ENCODE results near the gene CDKN1A.
A peak's percentile ranks its signal among the peaks of the same experiment; 100 is the strongest.

CDKN1A gene

DNA sequence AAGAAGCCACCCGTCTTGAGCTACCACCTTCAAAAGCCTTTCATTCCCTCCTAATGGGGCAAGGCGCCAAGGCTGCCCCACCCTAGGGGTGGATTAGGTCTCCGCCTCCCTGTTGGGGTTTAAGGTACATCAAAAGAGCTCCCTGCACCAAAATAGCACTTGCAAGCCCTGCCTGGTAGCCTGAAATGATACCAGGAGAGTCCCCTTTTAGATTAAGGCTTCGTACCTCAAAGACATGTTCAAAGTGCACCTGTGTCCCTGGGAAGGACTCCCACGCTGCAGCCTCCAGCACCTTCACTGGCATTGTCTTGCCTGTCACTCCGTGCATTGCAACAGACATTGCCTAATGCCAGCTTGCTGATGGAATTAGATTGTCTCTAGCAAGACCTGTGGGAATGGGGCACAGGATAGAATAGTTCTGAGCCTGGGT is 15.7 kb upstream of the CDKN1A start:
- DNase-seq (ENCODE audit: low spot score in 2 of 2): no peak
- H3K4me1 ChIP-seq: peaks cover 13% of the 10 kb centered on the region
- no peak overlapping the region for H3K4me3 ChIP-seq
- no peaks in the 10 kb centered on the region for H3K9me3 ChIP-seq
- in situ Hi-C loops (cut with MboI; ENCODE audit: low sequenced_read_pairs): no loop called here
- H3K27me3 ChIP-seq (ENCODE audit: low read depth): no peaks in the 10 kb centered on the region
- no peaks in the 10 kb centered on the region for H3K36me3 ChIP-seq (replicated peaks)

DNA sequence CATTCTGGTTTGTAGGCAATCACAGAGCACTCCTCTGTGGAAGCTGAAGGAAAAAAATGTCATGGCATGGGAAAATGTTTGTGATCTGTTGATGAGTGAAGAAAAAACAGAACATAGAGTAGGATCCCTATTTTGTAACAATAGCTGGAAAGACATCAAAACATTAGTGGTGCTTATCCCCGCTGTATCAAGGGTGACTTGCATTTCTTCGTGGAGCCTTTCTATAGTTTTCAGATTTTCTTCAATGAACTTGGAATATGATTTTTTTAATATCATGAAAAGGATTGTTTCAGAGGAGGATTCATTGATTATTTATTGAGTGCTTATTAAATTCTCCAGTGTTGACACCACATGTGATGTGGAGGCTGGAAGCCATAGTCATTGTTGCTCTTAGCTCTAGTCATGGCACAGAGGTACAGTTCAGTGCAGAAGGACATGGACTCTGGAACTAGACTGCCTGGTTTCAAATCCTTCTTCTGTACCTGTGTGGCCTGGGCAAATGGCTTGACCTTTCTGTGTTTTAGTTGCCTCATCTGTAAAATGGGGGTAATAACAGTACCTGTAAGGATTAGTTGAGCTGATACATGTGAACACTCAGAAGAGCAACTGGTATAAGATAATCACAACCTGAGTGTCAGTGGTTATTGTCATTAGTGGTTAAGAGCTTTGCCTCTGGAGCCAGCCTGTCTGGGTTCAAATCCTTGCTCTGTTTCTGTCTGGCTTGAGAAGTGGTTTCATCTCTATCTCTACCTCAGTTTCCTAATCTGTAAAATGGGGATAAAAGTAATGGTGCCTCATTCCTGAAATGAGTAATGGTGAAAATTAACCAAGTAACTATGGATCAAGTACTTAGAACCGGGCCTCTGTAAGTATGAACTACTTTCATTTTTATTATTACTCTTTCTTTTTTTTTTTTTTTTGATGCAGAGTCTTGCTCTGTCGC is 14.7 kb upstream of the CDKN1A start:
- in situ Hi-C loops (cut with MboI; ENCODE audit: low sequenced_read_pairs): no loop called here
- H3K4me1 ChIP-seq: peaks cover 13% of the 10 kb centered on the region
- no peaks in the 10 kb centered on the region for H3K9me3 ChIP-seq
- DNase-seq (ENCODE audit: low spot score in 2 of 2): no peak
- H3K4me3 ChIP-seq: no peak overlapping the region
- no peaks in the 10 kb centered on the region for H3K36me3 ChIP-seq (replicated peaks)
- H3K27me3 ChIP-seq (ENCODE audit: low read depth): no peaks in the 10 kb centered on the region

DNA sequence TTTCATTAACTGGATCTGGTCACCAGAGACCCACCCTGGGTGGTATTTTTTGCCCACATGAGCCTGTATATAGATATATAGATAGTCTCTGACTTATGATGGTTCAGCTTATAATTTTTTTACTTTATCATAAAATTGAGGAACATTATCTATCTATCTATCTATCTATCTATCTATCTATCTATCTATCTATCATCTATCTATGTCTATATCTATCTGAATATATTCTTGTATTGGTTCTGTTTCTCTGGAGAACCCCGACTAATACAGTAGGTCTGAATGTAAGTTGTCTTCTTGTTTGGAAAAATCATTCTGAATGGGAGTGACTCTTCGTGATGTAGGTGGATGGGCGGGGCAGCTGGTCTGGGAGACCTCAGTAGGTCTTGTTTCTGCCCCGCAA is 13.3 kb upstream of the CDKN1A start:
- Histone ChIP-seq H3K36me3 (replicated peaks) (no peaks in the 10 kb centered on the region), H3K9me3 (no peaks in the 10 kb centered on the region), H3K4me3 (no peak overlapping the region), H3K4me1 (peaks cover 13% of the 10 kb centered on the region), H3K27me3 (ENCODE audit: low read depth) (no peaks in the 10 kb centered on the region)
- in situ Hi-C loops (cut with MboI; ENCODE audit: low sequenced_read_pairs): no loop called here
- DNase-seq (ENCODE audit: low spot score in 2 of 2): no peak

DNA sequence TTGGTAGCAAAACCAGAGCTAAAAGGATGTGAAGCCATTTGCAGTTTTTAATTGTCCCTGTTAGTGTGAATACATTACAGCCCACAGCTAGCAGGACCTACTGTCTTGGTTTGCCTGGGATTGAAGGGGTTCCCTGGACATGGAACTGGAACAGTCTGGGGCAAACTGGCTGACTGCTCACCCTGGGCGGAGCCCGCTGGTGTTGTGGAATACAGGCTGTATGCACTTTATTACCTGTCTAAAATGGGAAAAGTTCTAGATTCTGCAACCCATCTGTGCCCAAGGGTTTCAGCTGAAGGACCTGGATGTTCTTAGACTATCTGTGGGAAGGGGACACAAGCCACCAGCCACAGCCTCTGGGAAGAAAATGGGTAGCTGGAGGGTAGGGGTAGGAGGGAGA is 12.2 kb upstream of the CDKN1A start:
- DNase-seq (ENCODE audit: low spot score in 2 of 2): no peak
- Histone ChIP-seq H3K4me1 (peaks cover 13% of the 10 kb centered on the region), H3K9me3 (no peaks in the 10 kb centered on the region), H3K27me3 (ENCODE audit: low read depth) (no peaks in the 10 kb centered on the region), H3K4me3 (no peak overlapping the region), H3K36me3 (replicated peaks) (no peaks in the 10 kb centered on the region)
- in situ Hi-C loops (cut with MboI; ENCODE audit: low sequenced_read_pairs): no loop called here

DNA sequence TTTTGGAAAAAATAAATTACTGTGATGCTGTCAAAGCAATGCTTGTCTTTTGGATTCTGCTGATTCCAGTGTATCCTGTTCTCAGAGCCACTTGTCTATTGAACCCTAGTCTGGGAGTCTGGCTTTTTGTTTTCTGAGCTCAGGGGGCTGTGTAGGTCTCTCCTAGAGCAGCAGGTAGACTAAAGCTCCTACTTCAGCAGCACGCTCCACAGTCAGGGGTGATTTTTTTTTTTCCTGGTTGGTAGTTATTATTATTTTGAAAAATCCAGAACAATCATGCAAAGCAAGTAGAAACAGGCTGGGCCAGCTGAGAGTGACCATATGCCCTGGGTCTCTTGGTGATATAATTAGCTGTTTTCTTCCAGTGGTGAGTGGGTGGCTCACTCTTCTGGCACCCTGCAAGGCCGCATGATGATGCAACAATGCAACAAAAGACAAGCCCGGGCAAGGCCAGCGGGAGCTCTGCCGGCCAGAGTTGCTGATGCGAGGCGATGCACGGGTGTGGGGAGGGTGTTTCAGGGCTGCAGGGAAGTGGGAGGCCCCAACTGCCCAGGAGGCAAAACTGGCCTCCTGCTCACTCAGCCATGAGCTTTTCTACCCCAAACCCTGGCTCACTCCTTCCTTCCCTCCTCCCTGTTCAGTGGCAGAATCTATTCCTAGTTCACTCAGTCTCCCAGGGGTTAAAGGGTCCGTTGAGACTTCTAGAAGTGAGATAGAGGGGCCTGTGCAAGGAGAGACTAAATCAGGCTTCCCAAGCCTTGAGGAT is 11.5 kb upstream of the CDKN1A start:
- H3K27me3 ChIP-seq (ENCODE audit: low read depth): no peaks in the 10 kb centered on the region
- in situ Hi-C loops (cut with MboI; ENCODE audit: low sequenced_read_pairs): no loop called here
- H3K9me3 ChIP-seq: no peaks in the 10 kb centered on the region
- no peak overlapping the region for H3K4me3 ChIP-seq
- peak; percentile 80 to 90 for DNase-seq (ENCODE audit: low spot score in 2 of 2)
- H3K36me3 ChIP-seq (replicated peaks): no peaks in the 10 kb centered on the region
- H3K4me1 ChIP-seq: peaks cover 13% of the 10 kb centered on the region

DNA sequence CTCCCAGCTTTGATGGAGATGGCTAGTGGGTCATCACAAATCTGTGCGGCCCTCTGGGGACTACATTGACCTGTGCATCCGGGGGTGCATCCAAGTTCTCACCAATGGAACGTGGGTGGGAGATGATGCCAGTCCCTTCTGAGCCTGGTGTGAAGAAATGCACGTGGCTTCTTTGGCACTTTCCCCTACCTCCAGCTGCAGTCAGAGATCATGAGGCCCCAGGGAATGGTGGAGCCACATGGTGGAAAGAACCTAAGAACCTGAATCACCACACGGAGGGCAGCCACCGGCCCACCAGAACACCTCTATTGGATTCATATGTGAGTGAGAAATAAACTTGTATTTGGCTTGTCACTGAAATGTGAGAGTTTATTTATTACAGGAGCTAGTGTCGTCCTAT is 9.9 kb upstream of the CDKN1A start:
- no peak for DNase-seq (ENCODE audit: low spot score in 2 of 2)
- Histone ChIP-seq H3K9me3 (no peaks in the 10 kb centered on the region), H3K27me3 (ENCODE audit: low read depth) (no peaks in the 10 kb centered on the region), H3K36me3 (replicated peaks) (no peaks in the 10 kb centered on the region), H3K4me3 (no peak overlapping the region), H3K4me1 (peaks cover 13% of the 10 kb centered on the region)
- in situ Hi-C loops (cut with MboI; ENCODE audit: low sequenced_read_pairs): no loop called here

DNA sequence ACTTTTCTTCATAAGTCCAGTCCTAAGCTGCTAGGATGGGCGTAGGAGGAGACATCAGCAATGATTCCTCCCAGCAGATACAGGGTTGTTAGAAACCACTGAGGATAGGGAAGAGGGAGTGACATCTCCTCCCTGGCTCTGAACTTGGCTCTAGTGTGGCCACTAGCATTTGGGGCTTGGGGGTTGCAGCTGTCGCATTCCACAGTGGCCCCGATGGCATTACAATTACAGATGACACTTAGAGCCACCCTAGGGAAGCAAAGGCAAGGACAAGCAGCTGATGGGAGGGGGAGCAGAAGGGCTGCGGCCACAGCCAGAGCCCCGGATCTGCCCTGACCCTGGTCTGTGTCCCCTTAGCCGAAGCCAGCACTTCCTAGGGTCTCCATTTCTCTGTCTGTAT is 9.5 kb upstream of the CDKN1A start:
- Histone ChIP-seq H3K9me3 (no peaks in the 10 kb centered on the region), H3K4me3 (no peak overlapping the region), H3K27me3 (ENCODE audit: low read depth) (no peaks in the 10 kb centered on the region), H3K4me1 (peaks cover 13% of the 10 kb centered on the region), H3K36me3 (replicated peaks) (no peaks in the 10 kb centered on the region)
- DNase-seq (ENCODE audit: low spot score in 2 of 2): no peak
- in situ Hi-C loops (cut with MboI; ENCODE audit: low sequenced_read_pairs): no loop called here

DNA sequence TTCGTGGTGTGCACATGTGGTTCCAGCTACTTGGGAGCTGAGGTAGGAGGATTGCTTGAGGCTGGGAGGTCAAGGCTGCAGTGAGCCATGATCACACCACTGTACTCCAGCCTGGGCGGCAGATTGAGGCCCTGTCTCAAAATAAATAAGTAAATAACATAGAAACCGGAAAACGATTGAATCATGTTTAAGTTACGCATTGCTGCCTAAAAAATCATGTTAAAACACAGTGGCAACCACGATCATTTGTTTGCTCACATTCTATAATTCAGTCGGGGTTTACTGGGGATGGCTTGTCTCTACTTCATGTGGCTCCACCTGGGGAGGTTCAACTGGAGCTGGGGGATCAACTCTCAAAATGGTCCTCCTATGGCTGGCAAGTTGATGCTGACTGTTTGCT is 8.2 kb upstream of the CDKN1A start:
- Histone ChIP-seq H3K4me1 (peaks cover 13% of the 10 kb centered on the region), H3K36me3 (replicated peaks) (no peaks in the 10 kb centered on the region), H3K9me3 (no peaks in the 10 kb centered on the region), H3K27me3 (ENCODE audit: low read depth) (no peaks in the 10 kb centered on the region), H3K4me3 (no peak overlapping the region)
- in situ Hi-C loops (cut with MboI; ENCODE audit: low sequenced_read_pairs): no loop called here
- DNase-seq (ENCODE audit: low spot score in 2 of 2): no peak

DNA sequence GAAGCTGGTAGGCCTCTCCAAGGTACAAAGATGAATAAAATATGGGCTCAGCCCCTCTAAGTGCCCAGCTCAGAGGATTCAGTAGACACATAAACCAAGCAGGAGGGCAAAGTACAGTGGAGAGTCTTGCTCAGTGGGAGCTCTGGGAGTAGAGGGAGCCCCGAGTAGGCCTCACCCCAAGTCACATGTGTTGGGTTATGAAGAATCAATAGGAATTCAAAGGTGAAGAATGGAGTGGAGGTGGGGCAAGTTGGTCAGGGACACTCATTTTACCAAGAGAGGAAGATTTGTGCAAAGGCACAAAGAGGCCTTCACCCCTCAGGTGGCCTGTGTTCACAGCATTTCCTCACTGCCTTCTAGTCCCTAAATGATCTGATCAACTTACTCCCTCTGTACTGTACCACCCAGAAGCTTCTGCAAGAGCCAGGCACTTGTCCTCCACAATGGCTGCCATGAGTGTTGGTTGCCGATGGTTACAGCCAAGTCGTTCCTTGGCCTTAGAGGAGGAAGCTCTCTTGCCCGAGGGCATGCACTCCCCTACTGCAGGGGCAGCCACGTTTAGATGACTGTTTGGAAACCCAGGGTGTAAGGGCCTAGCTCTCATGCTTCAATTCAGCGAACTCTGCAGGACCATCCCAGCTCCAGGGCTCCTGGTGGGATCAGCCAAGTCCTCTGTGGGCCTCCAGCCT is 6.7 kb upstream of the CDKN1A start:
- Histone ChIP-seq H3K4me1 (peaks cover 8% of the 10 kb centered on the region), H3K4me3 (no peak overlapping the region), H3K36me3 (replicated peaks) (no peaks in the 10 kb centered on the region), H3K27me3 (ENCODE audit: low read depth) (no peaks in the 10 kb centered on the region), H3K9me3 (no peaks in the 10 kb centered on the region)
- in situ Hi-C loops (cut with MboI; ENCODE audit: low sequenced_read_pairs): no loop called here
- peak in 1 of 2 experiments; percentile 40 for DNase-seq (ENCODE audit: low spot score in 2 of 2)

DNA sequence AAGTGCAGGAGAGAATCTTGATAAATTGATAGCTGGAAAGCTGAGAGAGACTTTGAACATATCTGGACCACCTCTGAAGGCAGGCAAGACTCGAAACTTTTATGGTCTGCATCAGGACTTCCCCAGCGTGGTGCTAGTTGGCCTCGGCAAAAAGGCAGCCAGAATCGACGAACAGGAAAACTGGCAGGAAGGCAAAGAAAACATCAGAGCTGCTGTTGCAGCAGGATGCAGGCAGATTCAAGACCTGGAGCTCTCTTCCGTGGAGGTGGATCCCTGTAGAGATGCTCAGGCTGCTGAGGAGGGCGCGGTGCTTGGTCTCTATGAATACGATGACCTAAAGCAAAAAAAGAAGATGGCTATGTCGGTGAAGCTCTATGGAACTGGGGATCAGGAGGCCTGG is 4.6 kb upstream of the CDKN1A start:
- Histone ChIP-seq H3K9me3 (no peaks in the 10 kb centered on the region), H3K27me3 (ENCODE audit: low read depth) (no peaks in the 10 kb centered on the region), H3K36me3 (replicated peaks) (no peaks in the 10 kb centered on the region), H3K4me3 (no peak overlapping the region), H3K4me1 (peaks cover 7% of the 10 kb centered on the region)
- in situ Hi-C loops (cut with MboI; ENCODE audit: low sequenced_read_pairs): no loop called here
- no peak for DNase-seq (ENCODE audit: low spot score in 2 of 2)

DNA sequence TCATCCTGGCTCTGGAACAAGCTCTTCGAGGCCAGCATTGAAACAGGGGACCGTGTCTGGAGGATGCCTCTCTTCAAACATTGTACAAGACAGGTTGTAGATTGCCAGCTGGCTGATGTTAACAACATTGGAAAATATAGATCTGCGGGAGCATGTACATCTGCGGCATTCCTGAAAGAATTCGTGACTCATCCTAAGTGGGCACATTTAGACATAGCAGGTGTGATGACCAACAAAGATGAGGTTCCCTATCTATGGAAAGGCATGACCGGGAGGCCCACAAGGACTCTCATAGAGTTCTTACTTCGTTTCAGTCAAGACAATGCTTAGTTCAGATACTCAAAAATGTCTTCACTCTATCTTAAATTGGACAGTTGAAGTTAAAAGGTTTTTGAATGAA is 3.6 kb upstream of the CDKN1A start:
- H3K4me3 ChIP-seq: no peak overlapping the region
- H3K36me3 ChIP-seq (replicated peaks): no peaks in the 10 kb centered on the region
- no peak for DNase-seq (ENCODE audit: low spot score in 2 of 2)
- H3K4me1 ChIP-seq: peaks cover 7% of the 10 kb centered on the region
- H3K9me3 ChIP-seq: no peaks in the 10 kb centered on the region
- in situ Hi-C loops (cut with MboI; ENCODE audit: low sequenced_read_pairs): no loop called here
- no peaks in the 10 kb centered on the region for H3K27me3 ChIP-seq (ENCODE audit: low read depth)

DNA sequence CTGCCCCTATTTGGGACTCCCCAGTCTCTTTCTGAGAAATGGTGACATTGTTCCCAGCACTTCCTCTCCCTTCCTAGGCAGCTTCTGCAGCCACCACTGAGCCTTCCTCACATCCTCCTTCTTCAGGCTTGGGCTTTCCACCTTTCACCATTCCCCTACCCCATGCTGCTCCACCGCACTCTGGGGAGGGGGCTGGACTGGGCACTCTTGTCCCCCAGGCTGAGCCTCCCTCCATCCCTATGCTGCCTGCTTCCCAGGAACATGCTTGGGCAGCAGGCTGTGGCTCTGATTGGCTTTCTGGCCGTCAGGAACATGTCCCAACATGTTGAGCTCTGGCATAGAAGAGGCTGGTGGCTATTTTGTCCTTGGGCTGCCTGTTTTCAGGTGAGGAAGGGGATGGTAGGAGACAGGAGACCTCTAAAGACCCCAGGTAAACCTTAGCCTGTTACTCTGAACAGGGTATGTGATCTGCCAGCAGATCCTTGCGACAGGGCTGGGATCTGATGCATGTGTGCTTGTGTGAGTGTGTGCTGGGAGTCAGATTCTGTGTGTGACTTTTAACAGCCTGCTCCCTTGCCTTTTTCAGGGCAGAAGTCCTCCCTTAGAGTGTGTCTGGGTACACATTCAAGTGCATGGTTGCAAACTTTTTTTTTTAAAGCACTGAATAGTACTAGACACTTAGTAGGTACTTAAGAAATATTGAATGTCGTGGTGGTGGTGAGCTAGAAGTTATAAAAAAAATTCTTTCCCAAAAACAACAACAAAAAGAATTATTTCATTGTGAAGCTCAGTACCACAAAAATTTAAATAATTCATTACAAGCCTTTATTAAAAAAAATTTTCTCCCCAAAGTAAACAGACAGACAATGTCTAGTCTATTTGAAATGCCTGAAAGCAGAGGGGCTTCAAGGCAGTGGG is 2.1 kb upstream of the CDKN1A start:
- Histone ChIP-seq H3K36me3 (replicated peaks) (no peaks in the 10 kb centered on the region), H3K4me3 (no peak overlapping the region), H3K9me3 (no peaks in the 10 kb centered on the region), H3K4me1 (peaks cover 10% of the 10 kb centered on the region), H3K27me3 (ENCODE audit: low read depth) (no peaks in the 10 kb centered on the region)
- in situ Hi-C loops (cut with MboI; ENCODE audit: low sequenced_read_pairs): no loop called here
- DNase-seq (ENCODE audit: low spot score in 2 of 2): peak in 1 of 2 experiments; percentile 32
